ENCODE data around the gene SORCS2.

SORCS2 gene

GRCh38 chr4:7224878-7225533 lies 32.7 kb downstream of the SORCS2 start:
- no peak for DNase-seq

- DNase-seq, result no peak
These were observed 34.1 kb downstream of the SORCS2 start for GRCh38 chr4:7226439-7226838.

GRCh38 chr4:7227008-7227407 lies 34.7 kb downstream of the SORCS2 start:
- DNase-seq, result no peak

- DNase-seq, result no peak
These were observed 36.4 kb downstream of the SORCS2 start for GRCh38 chr4:7228734-7229133.

GRCh38 chr4:7232061-7232650 lies 39.8 kb downstream of the SORCS2 start:
- DNase-seq, result no peak

- DNase-seq, result no peak
These were observed 40.8 kb downstream of the SORCS2 start for GRCh38 chr4:7233006-7233580.

GRCh38 chr4:7233601-7234000 lies 41.3 kb downstream of the SORCS2 start:
- DNase-seq, result no peak

- no peak for DNase-seq
These were observed 42.2 kb downstream of the SORCS2 start for GRCh38 chr4:7234355-7235029.

GRCh38 chr4:7235030-7235380 lies 42.7 kb downstream of the SORCS2 start:
- DNase-seq, result no peak

- DNase-seq, result no peak
These were observed 44.5 kb downstream of the SORCS2 start for GRCh38 chr4:7236847-7237246.

- no peak for DNase-seq
These were observed 45.5 kb downstream of the SORCS2 start for GRCh38 chr4:7237873-7238272.

- DNase-seq, result no peak
These were observed 46.1 kb downstream of the SORCS2 start for GRCh38 chr4:7238300-7238960.

GRCh38 chr4:7239101-7239820 lies 46.9 kb downstream of the SORCS2 start:
- no peak for DNase-seq

GRCh38 chr4:7239844-7240243 lies 47.5 kb downstream of the SORCS2 start:
- DNase-seq, result no peak

GRCh38 chr4:7240306-7240705 lies 48.0 kb downstream of the SORCS2 start:
- no peak for DNase-seq

GRCh38 chr4:7241597-7242125 lies 49.3 kb downstream of the SORCS2 start:
- DNase-seq, result no peak

- no peak for DNase-seq
These were observed 50.4 kb downstream of the SORCS2 start for GRCh38 chr4:7242766-7243165.

GRCh38 chr4:7243609-7244330 lies 51.4 kb downstream of the SORCS2 start:
- DNase-seq, result no peak

GRCh38 chr4:7244331-7244665 lies 52.0 kb downstream of the SORCS2 start:
- DNase-seq, result no peak

- DNase-seq, result no peak
These were observed 52.5 kb downstream of the SORCS2 start for GRCh38 chr4:7244751-7245320.

GRCh38 chr4:7247521-7247920 lies 55.2 kb downstream of the SORCS2 start:
- no peak for DNase-seq

- DNase-seq, result no peak
These were observed 55.6 kb downstream of the SORCS2 start for GRCh38 chr4:7247946-7248345.
